Measurements from ENCODE around the gene RAB5A.
"Not testable (repeated sequence)": the region's sequence is repeated elsewhere in the genome, so short reads cannot be mapped to it uniquely, and the experiment has no call there.

DNA sequence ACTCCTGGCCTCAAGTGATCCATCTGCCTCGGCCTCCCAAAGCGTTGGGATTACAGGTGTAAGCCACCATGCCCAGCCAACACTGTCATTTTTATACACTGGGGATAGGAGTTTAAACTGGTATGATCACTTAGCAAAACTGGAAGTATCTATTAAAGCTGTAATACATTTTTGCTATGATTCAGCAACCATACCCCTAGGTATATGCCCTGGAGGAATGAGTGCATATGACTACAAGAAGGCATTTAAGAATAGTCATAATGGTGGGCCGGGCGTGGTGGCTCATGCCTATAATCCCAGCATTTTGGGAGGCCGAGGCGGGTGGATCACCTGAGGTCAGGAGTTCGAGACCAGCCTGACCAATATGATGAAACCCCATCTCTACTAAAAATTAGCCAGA is 85.0 kb downstream of the RAB5A start:
- not testable (repeated sequence) for TF ChIP-seq POLR2A, POLR2AphosphoS5 (IDR thresholded peaks at IDR 0.05)
- TF ChIP-seq, protein P1, sequence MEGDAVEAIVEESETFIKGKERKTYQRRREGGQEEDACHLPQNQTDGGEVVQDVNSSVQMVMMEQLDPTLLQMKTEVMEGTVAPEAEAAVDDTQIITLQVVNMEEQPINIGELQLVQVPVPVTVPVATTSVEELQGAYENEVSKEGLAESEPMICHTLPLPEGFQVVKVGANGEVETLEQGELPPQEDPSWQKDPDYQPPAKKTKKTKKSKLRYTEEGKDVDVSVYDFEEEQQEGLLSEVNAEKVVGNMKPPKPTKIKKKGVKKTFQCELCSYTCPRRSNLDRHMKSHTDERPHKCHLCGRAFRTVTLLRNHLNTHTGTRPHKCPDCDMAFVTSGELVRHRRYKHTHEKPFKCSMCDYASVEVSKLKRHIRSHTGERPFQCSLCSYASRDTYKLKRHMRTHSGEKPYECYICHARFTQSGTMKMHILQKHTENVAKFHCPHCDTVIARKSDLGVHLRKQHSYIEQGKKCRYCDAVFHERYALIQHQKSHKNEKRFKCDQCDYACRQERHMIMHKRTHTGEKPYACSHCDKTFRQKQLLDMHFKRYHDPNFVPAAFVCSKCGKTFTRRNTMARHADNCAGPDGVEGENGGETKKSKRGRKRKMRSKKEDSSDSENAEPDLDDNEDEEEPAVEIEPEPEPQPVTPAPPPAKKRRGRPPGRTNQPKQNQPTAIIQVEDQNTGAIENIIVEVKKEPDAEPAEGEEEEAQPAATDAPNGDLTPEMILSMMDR (IDR thresholded peaks at IDR 0.05), result not testable (repeated sequence)

Measured in upper lobe of left lung (tissue), 4 donors.